IPS-11a (cell line): ENCODE measurements around the gene SLC13A3.

ENCODE experiments used
- H3K4me3 ChIP-seq: one replicate; pipeline ENCODE4 v1.5.1; 2013; ENCODE audit warnings: low read depth, low read length, control low read depth

Gene SLC13A3, protein sequence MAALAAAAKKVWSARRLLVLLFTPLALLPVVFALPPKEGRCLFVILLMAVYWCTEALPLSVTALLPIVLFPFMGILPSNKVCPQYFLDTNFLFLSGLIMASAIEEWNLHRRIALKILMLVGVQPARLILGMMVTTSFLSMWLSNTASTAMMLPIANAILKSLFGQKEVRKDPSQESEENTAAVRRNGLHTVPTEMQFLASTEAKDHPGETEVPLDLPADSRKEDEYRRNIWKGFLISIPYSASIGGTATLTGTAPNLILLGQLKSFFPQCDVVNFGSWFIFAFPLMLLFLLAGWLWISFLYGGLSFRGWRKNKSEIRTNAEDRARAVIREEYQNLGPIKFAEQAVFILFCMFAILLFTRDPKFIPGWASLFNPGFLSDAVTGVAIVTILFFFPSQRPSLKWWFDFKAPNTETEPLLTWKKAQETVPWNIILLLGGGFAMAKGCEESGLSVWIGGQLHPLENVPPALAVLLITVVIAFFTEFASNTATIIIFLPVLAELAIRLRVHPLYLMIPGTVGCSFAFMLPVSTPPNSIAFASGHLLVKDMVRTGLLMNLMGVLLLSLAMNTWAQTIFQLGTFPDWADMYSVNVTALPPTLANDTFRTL

DNA sequence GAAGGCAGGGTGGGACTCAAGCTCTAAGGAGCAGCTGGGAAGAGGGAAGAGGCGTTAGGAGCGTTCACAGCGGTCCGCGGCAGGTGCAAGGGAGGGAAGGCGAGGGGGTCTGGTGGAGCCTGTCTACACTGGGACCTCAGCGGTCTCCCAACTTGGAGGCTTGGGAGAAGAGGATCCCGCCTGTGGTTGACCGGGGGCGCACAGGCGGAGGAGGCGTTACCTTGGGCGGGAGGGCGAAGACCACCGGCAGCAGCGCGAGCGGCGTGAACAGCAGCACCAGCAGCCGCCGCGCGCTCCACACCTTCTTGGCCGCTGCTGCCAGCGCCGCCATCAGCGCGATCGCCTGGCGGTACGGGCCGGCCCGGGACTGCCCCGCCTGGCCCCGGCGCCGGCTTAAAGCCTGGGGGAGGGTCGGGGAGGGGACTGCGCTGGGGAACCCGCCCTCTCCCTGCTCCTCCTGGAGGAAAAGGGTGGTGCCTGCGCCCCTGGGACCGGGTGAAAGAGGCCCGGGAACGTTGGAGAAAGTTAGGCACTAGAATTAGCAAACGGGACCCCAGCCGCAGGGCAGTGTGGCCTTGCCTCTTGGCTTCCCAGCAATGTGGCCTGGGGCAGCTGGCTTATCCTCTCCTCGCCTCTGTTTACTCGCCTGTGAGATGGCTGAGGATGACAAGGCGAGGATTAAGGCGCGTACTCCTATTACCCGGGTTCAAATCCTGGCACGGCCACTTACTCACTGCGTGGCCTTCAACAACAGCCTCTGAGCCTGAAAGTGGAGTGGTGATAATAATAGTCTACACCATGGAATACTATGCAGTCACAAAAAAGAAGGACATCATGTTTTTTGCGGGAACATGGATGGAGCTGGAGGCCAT is at the start of gene SLC13A3:
TSS of gene SLC13A3 (minus strand) at position 369 of the 872 bp plus-strand sequence. CDS start at position 331, 38 bp downstream.
- H3K4me3 ChIP-seq = peak within 1 kb of the TSS; percentile 35

DNA sequence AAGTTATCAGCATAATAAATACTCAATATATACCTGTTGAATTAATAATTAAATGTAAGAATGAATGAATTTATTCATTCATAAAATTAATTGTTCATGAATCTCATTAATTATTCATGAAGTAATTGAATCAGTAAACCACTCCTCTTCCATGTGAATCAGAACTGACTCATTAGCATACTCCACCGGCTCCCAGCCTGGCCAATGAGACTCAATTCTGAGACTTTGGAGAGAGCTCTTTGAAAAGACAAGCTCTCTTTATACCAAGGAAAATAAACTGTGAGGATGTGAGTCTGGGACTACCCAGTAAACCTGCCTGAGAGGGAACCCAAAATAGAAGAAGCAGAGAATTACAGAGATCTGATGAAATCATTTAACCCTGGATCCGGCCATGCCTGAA is 49.8 kb upstream of the SLC13A3 start:
- no peak overlapping the region for H3K4me3 ChIP-seq

DNA sequence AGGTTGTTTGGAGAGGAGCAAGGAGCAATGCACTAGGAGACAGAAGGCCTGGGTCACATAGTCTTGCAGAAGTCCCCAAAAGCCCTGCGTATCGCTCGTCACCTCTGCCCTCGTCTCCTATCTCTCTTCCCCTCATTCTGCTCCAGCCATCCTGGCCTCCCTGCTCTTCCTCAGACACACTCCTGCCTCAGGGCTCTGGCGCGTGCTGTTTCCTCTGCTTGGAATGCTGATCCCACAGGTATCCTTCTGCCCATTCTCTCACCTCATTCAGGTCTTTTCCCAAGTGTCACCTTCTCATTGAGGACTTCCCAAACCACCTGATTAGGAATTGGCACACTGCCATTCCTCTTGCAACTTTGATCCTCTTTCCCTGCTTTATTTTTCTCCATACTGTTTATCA is 49.2 kb upstream of the SLC13A3 start:
- H3K4me3 ChIP-seq = no peak overlapping the region

DNA sequence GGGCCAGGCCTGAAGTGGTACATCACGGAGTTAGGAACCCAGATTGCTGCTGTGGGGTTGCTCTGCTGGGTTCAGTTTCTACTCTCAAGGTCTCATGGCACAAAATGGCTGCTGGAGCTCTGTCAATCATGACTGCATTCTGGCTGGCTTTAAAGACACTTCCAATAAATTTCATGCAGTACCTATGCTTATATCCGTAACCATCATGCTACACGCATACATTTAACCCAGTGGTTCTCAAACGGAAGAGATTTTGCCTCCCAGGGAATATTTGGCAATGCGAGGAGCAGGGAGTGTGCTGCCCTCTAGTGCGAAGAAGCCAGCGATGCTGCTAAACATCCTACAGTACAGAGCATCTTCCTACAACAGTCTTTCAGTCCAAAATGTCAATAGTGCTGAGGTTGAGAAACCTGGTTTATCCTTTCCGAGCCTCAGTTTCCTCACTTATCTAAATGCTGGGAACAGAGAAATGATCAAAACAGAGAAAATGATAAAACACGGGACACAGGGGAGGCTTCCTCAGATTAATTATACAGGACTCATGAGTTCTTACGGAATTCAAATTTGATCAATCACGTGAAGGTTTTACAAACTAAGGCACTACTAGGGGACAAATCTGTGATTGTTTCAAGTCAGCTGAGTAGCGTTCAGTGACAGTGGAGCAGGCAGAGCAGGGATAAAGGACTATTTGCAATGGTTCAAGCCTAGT is 48.5 kb upstream of the SLC13A3 start:
- H3K4me3 ChIP-seq = no peak overlapping the region

DNA sequence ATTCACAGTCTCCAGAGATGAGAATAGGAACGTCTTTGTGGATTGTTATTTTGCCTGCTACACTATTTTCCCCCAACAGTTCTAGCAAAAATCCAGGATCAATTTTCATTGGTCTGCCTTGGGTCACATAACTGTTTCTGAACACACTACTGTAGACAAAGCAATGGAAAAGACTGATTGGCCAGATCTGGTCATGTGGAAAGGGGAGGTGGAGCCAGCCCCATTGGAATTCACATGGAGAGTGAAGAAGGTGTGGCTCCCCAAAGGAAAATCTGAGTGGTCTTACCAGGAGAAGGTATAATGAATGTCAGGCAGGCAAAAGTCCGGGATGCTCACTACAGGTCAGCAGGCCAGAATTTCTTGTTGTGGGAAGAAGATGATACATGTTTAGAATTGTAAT is 47.5 kb upstream of the SLC13A3 start:
- H3K4me3 ChIP-seq = no peak overlapping the region

DNA sequence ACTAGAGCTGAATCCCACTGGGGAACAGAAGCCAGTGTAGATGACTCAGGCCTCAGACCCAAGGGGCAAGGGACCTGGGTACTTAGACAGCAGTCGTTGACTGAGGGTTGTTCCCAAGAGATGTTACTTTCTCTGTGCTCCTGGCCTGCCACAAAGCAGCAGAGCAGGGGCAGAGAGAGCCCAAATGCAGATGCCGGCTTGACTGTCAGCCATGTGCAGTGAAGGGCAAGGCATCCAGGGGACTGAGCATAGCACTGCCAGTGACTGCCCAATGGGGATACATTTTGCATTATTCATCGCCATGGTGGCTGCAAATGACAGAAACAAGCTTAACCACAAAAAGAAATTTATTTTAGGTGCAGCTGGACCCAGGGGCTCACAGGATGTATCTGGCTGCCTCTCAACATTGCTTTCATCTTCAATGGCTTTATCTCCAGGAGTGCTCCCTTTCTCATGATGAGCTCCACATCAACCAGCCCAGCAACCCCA is 45.6 kb upstream of the SLC13A3 start:
- no peak overlapping the region for H3K4me3 ChIP-seq

DNA sequence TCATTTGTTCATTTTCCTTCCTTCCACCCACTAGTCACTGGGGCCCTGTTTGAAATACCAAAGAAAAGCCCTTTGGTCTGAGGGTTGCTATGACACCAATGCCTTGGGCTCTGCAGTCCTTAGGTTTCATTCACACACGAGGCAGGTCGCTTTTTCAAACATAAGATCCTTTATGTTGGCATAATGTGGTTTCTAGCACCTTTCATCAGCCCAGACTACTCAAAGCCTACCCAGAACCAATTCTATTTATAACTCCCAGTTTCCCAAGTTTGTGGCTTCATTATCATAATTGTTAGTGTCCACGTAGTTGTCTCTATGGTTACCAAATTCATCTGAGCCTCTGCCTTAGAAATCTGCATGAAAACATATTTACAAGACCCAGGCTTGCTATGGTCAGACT is 44.6 kb upstream of the SLC13A3 start:
- no peak overlapping the region for H3K4me3 ChIP-seq

DNA sequence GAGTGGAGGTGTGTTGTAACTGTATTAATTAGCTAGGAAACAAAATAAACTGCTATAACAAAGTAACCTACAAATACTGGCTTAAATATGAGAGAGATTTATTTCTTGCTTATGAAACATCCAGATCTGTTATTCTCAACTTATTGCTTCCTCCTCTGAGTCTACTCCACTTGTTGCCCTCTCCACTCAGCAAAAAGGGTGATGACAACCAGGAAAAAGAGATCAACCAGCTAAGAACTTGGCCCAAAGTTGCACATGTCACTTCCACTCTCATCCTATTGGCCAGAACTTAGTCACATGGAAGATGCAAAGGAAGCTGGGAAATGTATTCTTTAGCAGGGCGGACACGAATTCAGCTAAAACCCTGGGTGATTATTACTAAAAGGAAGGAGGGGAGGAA is 43.2 kb upstream of the SLC13A3 start:
- H3K4me3 ChIP-seq = no peak overlapping the region

DNA sequence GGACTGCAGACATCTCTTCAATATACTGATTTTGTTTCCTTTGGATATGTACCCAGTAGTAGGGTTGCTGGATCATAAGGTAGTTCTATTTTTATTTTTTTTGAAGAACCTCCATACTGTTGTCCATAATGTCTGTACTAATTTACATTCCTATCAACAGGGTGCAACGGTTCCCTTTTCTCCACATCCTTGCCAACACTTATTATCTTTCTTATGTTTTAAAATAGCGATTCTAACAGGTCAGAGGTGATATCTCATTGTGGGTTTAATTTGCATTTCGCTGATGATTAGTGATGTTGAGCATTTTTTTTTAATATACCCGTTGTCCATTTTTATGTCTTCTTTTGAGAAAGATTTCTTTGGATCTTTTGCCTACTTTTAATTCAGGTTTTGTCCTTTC is 39.9 kb upstream of the SLC13A3 start:
- H3K4me3 ChIP-seq = no peak overlapping the region

DNA sequence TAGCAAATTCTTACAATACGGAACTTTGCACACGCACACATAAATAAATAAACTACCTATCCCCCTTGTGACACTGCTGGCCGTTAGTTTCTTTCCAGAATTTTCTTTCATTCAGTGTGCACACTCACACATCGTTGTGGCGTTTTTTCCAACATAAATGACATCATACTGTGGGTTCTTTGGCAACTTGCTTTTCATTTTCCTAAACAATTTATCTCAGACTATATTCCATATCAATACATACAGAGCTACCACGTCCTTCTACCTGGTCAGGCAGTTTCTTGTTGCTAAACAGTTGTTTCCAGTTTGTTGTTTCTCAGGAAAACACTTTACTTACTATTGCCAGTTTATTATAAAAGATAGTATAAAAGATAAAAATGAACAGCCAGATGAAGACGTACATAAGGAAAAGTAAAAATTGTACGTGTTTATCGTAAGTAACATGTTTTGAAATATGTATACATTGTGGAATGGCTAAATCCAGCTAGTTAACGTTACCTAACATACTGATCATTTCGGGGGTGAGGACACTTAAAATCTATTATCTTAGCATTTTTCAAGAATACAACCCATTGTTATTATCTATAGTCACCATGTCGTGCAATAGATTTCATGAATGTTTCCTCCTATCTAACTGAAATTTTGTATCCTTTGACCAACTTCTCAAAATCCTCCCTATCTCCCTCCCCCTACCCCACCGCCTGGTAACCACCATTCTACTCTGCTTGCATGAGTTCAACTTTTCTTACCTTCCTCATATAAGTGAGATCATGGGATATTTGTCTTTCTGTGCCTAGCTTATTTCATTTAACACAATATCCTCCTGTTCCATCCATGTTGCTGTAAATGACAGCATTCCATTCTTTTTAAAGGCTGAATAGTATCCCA is 39.2 kb upstream of the SLC13A3 start:
- peak overlapping the region; percentile 0 for H3K4me3 ChIP-seq

DNA sequence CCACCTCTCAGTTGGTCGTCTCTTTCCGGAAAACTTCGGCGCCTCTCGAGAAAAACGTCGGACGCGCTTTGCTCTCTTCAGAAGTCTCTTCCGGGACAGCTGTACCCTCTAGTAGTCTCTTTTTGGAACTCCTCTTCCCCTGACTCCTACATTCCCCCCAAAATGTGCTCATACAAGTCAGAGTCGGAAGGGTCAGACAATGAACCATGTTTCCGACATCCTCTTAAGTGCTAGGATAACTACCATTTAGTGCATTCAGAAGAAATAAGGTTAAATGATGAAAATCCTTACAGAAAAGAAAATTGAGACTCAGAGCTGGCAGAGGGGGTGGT is 38.5 kb upstream of the SLC13A3 start:
- peak overlapping the region; percentile 35 for H3K4me3 ChIP-seq

DNA sequence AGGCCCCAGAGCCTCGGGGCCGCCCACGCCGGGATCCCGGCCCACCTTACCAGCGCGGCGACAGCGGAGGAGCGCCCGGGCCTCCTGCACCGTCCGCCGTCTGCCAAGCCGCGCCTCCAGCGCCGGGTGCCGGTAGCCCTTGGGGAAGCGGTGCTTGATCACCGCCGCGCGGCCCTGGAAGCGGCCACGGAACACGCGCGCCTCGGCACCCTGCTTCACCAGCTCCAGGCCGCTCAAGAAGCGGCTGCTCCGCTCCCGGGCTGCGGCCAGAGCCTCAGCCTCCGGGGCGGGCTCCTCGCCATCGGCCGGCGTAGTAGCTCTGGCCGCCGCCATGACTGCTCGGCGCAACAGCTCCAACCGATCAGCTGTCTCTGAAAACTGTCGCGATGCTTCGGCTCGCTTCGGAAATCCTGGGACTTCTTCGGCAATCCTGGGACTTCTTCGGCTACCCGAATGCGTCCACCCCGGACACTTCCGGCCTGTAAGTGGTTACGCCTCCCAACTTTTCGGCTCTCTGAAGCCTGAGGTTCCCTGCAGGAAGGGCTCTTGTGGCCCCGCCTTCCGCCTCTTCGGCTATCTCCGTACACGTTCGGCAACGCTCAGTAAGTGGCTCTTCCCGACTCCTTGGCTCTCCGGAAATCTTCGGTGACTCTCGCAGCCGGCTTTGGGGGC is 38.0 kb upstream of the SLC13A3 start, which contains the start of gene TP53RK:
TSS of gene TP53RK (minus strand) at position 363 of the 672 bp plus-strand sequence. CDS start at position 333, 30 bp downstream.
- peak within 1 kb of the TSS; percentile 59 for H3K4me3 ChIP-seq

DNA sequence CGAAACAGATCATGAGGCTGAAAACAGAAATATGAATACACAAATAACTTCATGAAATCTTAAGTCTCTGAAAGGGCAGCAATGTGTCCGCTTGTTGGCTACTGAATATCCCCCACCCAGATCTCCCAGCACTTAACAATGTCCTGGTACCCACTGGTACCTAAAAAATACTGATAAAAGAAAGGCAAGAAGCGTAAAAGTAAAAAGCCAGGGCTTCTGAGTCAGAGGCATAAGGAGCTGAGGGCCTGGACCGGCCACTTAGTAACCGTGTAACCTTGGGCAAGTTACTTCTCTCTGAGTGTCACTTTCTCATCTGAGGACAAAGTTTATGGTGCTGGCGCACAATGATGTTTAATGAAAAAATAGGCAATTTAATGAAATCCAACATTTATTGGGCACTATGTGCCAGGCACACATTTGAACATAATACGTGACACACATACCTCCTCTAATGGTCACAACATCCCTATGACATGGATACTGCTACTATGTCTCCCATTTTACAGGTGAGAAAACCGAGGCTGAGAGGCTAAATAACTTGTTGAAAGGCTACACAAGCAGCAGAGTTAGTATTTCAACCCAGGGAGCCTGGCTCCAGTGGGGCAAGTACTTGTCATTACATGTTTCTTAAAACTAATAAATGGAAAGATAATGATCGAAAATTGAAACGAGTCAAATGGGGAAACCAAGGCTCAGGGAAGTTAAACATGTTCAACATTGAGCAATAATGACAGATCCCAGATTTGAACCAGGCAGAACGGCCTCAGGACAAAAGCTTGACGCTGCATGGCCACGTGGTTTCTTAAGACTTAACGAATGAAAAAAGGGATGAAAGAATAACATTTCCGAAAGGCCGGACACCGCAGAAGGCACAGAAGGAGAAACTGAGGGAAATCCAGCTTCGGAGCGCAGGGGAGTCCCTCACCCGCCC is 37.2 kb upstream of the SLC13A3 start:
- peak overlapping the region; percentile 59 for H3K4me3 ChIP-seq

DNA sequence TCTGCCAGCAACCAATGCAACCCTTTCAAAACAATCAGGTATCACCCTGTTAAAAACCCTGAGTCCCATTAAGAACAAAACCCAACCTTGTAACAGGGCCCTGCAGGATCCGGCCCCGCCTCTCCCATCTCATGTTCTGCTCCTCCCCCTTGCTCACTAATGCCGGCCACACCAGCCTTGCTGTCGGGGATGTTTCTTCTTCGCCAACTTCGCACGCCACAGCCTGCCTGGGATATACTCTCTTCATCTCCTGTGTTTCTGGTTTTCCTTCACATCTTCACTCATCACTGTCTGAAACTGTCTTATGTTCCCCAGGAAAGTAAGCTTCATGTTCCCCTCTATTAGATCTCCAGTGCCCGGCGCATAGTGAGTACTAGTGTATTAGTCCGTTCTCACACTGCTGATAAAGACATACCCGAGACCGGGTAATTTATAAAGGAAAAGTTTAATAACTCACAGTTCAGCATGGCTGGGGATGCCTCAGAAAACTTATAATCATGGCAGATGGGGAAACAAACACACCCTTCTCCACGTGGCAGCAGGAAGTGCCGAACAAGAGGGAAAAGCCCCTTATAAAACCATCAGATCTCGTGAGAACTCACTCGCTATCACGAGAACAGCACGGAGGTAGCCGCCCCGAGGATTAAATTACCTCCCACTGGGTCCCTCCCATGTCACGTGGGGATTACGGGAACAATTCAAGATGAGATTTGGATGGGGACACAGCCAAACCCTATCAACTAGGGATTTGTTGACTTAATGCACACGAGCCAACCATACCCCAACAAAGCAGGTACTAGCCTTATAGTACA is 32.9 kb upstream of the SLC13A3 start:
- peak overlapping the region; percentile 2 for H3K4me3 ChIP-seq

DNA sequence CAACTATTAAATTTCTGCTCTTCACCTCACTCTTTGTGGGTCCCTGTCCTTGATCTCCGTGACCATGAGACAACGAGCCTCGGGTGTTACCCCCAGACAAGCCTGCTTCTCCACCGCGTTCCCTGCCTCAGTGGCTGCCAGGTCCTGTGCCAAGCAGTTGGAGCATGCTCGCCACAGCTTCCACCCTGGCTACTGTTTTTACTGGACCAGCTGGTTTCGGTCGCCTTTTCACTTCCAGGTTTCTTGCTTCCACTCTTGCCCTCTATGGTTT is 32.3 kb upstream of the SLC13A3 start:
- H3K4me3 ChIP-seq = peak overlapping the region; percentile 13

DNA sequence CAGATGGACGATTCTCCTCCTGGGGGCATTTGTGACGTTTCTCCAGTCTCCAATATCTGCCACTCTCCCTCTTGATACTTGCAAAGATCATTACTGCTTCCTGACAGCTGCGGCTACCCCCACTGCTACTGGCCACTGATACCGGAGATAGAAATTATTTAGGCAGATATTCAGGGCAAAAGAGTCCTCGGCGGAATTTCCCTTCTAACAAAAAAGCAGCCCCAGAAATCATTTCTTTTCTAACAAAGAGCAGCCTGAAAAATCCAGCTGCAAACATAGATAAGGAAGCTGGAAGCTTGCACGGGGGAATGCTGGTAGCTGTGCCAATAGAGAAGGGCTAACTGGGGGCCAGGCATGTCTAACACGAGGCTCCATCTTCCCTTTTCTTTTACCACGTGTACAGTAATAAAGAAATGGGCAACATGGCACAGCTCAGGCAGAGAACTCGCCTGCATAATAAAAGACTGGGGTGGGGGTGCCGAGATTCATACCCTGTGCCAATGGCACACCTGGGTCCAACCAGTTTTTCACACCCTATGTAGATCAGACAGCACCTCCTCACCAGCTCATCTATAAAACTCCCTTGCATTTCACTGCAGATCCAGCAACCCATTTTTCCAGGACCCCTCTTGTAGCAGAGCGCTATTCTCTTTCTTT is 31.9 kb upstream of the SLC13A3 start:
- H3K4me3 ChIP-seq = no peak overlapping the region
